NCI-H1417 treated with DMSO at 0.1 percent for 48 hours (cell line): Measurements from ENCODE around the gene PRKD1.
"Not testable (repeated sequence)": the region's sequence is repeated elsewhere in the genome, so short reads cannot be mapped to it uniquely, and the experiment has no call there.

Source experiments
- DNase-seq: peaks from one replicate; lab custom pipeline; 2025; lab: John Stamatoyannopoulos, UW

The PRKD1 gene

DNA sequence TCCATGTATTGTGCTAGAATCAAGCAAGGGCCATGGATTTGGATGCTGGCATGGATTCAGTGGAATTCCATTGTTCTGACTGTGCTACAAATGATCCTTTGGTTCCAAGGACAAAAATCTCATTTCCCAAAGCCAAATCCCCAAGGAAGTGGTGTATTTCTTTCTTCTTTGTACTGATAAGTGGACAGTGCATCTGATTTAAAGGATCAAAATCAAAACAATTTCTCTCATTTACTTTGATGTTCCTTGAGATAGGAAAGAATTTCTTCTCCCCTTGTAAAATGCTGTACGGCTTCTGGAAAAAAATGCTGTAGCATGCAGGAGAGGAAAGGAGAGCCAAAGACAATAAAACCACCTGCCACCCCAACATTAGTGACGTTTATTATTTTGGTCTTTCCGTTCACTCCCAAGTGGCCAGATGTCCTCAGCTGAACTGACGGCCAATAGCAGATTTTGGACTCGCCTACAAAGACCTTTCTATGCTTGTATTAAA lies 185.7 kb downstream of the PRKD1 start:
- DNase-seq, result no peak

DNA sequence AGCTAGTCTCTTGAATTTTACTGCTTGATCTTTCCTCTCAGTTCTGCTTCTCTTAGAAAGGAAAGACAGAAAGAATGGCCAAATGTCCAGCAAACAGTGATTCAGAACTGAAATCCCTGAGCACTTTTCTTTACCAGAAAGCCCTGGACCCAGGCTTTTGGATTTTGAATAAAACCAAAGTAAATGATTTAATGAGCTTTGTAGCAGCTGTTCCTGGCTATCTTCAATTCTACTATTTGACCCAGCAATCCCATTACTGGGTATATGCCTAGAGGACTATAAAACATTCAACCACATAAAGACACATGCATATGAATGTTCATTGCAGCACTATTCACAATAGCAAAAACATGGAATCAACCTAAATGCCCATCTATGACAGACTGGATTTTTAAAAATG lies 187.2 kb downstream of the PRKD1 start:
- no peak for DNase-seq

DNA sequence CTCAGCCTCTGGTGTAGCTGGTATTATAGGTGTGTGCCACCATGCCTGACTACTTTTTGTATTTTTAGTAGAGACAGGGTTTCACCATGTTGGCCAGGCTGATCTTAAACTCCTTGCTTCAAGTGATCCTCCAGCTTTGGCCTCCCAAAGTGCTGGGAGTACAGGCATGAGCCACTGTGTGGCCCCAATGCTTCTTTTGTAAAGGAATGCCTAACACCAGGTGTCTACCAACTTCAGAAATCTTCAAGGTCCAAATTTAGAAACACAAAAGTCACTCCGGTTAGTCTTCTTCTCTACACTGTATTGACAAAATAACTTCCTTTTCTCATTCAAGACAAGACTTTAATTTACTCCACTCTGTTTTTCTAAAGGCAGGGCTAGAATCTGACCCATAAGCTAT lies 188.7 kb downstream of the PRKD1 start:
- DNase-seq, result no peak

DNA sequence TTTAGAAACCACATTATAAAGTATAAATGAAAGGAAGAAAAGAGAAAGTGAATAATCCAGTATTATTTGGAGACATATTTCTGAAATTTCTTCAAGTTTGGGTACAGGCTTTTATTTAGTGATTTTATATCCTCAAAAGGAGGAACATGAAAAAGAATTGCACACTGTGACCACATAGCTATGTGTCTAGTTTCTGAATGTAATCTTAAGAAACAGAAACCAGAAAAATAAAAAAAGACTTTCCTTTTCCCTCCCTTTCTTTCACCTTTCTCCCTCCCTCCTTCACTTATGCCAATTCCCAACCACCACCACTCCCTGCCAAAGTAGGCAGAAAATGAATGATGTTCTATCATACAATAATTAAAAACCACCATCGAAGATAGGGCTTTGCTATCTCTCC lies 189.6 kb downstream of the PRKD1 start:
- DNase-seq, result no peak

DNA sequence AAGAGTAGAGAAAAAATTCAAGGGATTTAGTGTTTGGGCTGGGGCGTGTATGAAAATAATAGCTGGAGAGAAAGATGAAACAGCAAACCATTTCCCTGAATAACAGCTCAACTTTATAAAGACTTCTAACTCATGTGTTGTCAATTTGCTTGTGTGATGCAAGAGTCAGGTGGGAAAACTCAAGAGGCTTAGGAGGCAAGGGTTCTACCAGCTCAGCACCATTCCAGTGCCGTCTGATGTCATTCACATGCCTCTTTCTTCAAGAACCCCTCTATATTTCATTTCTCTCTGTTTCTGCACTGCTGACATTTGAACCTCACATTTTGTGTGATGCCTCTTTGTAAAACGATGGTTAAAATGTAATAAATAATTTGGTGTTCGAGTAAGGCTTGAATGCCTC lies 192.2 kb downstream of the PRKD1 start:
- no peak for DNase-seq

DNA sequence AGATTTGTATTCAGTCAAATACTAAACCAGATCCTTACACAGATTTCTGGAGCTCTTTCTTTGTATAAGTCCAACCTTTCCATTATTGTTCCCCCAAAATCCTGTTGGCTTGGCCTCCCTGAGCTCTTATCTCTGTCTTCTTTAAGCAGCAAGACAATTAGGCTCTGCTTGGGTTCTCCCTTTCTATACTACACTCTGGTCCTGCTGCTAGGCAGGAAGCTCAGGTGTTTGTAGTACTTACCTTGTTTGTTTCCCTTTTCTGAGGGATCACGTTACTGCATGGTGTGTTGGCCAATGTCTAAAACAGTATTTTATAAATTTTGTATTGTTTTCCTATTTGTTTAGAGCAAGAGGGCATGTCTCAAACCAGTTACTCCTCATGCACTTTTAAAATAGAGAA lies 192.9 kb downstream of the PRKD1 start:
- no peak for DNase-seq

DNA sequence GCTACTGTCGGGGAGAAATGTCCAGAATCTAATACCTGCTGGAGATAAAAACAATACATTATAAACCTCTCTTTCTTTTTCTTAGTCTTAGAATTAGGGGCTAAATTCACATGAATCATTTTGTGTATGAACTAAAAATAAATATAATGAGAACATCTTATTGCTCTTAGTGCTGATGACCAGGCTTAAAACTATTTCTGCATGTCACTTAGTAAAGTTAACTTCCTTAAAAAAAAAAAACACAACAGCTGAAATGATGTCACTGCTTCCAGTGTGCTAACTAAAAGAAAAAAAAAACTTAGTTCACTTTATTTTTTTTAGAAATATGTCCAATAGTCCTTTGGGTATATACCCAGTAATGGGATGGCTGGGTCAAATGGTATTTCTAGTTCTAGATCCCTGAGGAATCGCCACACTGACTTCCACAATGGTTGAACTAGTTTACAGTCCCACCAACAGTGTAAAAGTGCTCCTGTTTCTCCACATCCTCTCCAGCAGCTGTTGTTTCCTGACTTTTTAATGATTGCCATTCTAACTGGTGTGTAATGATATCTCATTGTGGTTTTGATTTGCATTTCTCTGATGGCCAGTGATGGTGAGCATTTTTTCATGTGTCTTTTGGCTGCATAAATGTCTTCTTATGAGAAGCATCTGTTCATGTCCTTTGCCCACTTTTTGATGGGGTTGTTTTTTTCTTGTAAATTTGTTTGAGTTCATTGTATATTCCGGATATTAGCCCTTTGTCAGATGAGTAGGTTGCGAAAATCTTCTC lies 200.9 kb downstream of the PRKD1 start:
- DNase-seq, result not testable (repeated sequence)

DNA sequence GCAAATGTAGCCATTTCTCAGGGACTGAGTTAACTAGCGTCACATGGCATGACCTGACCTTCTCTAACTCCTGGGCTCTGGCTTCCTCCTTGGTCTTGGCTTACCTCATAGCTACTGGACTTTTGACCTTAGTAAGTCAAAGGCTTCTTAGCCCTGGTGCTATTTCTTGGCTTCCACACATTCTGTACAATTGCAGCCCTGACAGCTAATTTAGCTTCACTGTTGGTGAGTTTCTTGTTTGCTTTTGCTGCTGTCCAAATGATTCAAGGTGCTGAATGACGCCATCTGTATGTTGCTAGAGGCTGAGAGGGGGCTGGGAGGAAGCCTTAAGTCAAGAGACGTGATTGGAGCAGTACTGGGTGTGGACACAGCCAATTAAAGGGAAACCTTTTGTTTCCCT lies 202.7 kb downstream of the PRKD1 start:
- no peak for DNase-seq

DNA sequence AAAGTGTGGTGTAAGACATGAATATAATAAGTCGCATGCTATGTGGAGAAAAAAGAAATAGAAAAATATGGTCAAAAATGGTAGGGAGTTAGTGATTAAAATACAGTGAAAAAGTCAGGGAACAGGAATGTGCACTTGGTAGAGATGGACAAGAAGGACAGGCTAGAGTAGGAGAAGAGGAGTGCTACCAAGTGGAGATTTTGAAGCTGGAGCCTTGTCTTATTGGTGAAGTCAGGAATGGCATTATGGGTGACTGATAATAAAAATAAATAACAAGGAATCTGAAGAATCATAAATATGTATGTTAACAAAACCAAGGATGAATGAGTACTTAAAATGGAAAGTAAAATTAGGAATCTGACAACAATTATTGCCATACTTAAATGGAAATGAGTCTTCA lies 204.8 kb downstream of the PRKD1 start:
- DNase-seq, result no peak

DNA sequence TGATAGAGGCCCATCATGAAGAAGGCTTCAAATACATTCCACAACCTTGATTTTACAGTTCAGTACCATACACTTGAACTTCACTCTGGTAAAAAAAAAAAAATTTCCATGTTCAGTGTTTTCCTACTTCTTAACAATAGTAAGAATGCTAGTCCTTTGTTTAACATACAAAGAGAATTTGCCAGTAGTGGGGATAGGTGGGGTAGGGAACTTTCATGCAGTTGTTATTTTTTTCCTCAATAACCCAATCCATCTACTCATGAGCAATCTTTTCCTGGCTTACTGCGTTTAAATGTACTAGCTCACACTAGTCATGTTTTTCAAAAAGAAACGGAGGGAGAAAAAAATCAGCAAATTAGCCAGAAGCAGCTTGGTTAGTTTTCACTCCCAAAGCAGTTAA lies 206.1 kb downstream of the PRKD1 start:
- no peak for DNase-seq

DNA sequence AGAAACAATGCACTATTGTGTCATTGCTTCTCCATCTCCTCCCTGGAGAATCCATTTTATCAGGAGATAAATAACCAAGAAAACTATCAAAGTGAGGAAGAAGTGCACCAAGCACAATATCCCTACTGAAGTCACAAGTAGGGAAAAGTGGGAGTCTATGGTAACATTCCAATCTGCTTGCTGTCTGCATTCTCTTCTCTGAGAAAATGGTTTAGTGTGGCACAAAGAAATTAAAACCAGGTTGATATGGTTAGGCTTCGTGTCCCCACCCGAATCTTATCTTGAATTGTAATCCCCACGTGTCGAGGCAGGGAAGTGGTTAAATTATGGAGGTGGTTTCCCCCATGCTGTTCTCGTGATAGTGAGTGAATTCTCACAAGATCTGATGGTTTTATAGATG lies 209.7 kb downstream of the PRKD1 start:
- DNase-seq, result no peak

DNA sequence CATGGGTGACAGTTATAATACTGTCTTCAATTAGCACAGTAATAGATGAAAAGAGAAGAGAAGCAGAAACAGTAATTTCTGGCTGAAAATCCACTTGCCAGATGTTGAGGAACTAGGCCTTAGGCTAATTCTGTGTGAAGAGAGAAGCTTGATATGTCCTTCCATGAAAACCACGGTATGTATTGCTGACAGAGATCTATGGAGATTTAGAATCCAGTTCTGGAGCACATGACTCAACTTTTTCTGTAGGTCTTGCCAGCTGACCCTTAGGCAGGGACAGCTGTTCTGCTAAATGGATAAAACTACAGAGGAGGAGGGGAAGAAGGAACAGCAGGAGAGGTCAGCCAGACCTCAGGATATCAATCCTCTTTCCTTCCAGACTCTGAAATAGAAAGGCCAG lies 211.5 kb downstream of the PRKD1 start:
- no peak for DNase-seq

DNA sequence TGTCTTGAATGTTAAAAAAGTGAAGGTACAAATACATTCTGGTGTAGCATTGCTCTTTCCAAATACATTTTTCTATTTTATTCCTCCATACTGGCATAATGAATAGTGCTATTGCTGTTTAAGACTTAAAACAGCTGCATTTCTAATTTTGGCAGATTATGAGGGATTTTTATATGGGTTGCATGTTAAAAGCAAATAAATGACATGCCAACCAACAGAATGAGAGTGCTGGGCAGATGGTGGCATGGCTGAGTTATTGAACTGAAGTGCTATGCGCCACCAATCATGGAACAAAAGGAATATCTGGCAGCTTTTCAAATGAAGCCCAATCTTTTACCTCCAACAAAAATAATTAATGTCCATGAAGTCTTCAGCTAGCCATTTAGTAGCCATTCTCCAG lies 215.0 kb downstream of the PRKD1 start:
- no peak for DNase-seq

DNA sequence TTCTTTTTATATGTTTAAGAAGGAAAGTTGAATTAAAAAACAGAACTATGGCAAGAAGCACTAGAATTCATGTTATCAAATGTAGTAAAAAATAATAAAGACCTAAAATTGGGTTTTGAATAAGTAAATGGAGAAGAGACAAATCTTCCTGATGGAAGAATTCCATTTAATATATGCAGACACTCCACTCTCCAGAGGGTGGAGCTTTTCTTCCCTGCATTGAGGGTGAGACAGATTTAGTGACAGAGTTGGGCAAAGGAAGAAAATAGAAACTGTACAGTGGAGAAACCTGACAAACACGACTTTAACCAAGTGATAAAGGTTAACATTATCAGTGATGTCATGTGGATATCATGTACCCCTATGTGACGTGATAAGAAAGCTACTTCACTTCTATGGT lies 217.6 kb downstream of the PRKD1 start:
- DNase-seq, result no peak

DNA sequence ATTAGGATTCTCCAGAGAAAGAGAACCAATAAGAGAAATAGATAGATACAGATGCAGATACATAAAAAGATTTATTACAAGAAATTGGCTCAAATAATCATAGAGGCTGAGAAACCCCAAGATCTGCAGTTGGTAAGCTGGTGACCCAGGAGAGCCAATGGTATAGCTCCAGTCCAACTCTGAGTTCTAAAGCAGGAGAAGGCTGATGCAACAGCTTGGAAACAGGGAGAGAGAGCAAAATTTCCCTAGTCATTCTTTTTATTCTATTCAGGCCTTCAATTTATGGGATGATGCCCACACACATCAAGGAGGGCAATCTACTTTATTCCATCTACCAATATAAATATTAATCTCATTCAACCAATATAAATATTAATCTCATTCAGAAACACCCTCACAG lies 218.2 kb downstream of the PRKD1 start:
- DNase-seq, result no peak

DNA sequence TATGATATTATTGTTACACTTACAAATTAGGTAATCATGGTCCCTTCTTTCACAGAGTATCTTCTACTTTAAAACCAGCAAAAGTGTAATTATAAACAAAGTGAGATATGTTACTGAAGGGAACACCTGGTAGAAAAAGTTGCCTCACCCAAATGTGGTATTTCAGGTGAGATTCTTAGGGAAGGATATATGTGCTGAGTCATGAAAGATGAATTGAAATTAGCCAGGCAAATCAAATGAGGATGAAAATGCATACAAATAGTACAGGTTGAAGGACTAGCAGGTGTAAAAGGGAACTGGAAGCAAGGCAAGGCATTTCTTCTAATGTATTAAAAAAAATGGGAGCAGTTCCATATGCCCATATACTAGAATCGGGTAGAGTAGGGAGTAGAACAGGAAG lies 220.9 kb downstream of the PRKD1 start:
- DNase-seq, result no peak

DNA sequence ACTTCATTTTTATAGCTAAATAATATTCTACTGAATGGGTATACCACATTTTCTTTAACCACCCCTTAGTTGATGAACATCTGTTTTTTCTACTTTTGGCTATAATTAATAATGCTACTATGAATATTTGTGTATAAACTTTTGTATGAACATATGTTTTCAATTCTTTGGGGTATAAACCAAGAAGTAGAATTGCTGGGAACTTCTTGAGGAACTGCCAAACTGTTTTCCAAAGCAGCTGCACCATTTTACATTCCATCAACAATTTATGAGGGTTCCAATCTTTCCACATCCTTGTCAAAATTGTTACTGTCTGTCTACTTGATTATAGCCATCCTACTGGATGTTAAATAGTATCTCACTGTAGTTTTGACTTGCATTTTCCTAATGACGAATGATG lies 221.8 kb downstream of the PRKD1 start:
- no peak for DNase-seq

DNA sequence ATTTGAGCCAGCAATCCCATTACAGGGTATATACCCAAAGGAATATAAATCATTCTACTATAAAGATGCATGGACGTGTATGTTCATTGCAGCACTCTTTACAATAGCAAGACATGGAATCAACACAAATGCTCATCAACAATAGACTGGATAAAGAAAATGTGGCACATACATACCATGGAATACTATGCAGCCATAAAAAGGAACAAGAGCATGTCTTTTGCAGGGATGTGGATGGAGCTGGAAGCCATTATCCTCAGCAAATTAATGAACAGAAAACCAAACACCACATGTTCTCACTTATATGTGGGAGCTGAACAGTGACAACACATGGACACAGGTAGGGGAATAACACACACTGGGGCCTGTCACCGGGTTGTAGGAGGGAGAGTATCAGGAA lies 238.1 kb downstream of the PRKD1 start:
- DNase-seq, result not testable (repeated sequence)

DNA sequence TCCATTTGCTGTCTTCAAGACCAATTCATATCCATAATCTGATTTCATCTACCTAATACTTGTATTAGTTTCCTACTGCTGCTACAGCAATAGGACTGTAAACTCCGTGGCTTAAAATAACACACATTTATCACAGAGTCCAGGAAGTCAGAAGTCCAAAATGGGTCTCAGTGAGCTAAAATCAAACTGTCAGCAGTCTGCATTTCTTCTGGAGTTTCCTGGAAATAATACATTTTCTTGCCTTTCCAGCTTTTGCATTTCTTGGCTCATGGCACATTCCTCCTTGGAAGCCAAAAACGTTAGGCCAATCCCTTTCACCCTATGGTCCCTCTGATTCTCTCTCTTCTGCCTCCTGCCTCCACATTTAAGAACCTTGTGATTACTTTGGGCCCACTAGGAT lies 239.8 kb downstream of the PRKD1 start:
- DNase-seq, result no peak

DNA sequence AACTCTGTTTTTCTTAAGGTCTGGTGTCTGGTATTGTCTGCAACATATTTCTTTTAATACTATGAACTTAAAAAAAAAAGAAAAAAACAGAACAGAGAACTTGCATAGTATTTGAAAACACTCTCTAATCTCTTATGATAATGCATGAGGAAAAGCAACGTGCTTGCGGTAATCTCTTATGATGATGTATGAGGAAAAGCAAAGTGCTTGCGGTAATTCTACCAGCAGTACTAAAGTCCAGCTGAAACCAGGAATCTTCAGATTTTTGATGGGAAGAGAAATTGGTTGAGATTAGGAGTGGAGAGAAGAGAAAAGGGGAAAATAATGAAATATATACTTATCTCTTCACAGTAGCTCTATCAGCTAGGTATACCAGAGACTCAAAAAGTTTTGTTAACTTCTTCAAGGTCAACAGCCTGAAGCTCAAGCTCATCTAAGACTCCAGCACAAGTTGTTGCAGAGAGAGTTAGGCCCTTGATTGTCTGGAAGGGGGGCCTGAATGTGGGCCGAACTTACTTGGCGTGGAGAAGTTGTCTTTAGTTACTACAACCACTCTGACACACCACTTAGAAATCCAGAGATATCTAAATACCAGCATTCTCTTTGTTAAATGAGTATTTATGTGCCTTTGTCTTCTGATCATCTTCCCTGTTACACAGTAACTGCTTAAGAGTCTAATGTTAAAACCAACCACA lies 240.4 kb downstream of the PRKD1 start:
- no peak for DNase-seq

DNA sequence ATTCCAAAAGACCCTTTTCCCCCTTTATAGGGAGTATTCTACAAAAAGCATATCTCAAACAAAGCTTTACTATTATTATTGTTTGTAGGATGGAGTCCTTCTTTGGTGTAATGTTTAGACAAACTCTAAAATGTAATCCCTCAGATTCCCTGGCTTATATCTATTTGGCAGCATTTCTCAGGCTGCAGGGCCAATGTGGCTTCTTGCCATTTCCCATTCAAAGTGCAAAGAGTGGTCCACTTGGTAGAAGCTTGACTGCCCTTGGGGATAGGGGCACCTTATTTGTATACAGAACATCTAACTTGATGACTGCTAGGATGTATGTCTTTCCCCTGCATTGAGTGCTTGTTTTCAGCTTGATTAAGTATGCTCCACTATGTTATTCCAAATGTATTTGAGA lies 242.7 kb downstream of the PRKD1 start:
- DNase-seq, result no peak

DNA sequence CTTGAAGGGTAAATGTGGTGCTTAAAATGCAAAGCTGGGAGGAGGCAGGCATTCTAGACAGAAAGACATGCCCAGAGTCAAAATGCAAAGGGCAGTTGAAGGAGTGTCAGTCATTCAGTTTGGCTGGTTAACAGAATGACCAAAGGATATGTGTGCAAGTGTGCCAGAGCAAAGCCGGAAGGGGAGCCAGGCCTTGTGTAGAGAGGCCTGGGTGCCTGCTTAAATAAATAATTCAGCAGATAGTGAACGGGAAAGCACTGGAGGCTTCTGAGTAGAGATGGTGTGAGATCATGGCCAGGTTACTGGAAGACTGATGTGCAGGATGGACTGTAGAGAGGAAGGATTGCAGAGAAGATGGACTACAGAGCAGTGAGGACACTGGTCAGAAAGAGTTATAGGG lies 244.9 kb downstream of the PRKD1 start:
- no peak for DNase-seq

DNA sequence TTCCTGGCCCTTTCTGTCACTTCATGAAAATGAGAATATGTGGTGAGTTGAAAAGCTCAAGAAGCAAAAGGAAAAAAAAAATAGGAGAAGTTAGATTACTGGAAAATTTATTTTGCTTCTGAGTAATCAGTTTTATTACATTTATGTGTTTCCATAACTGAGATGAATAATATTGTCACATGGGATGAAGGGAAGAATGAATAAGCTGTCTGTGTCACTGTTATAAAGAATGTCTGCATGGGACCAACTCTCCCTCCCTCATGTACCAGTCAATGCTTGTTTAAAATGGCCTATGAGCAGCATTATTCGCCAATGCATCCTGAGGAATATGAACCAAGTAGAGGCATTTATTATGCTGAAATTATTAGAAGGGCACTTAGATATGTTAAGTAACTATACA lies 246.3 kb downstream of the PRKD1 start:
- no peak for DNase-seq
